Fibroblast of skin of left biceps (primary cell): Measurements from ENCODE around the gene EIF1AY.
A peak's percentile ranks its signal among the peaks of the same experiment; 100 is the strongest.
"Not testable (repeated sequence)": the region's sequence is repeated elsewhere in the genome, so short reads cannot be mapped to it uniquely, and the experiment has no call there.

ENCODE experiments used
- DNase-seq, 2 experiments: peaks; one replicate each; pipeline ENCODE4 v3.0.0-alpha.2; 2013; ENCODE audit warnings: low read depth in 2 of 2

The EIF1AY gene, protein sequence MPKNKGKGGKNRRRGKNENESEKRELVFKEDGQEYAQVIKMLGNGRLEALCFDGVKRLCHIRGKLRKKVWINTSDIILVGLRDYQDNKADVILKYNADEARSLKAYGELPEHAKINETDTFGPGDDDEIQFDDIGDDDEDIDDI

DNA sequence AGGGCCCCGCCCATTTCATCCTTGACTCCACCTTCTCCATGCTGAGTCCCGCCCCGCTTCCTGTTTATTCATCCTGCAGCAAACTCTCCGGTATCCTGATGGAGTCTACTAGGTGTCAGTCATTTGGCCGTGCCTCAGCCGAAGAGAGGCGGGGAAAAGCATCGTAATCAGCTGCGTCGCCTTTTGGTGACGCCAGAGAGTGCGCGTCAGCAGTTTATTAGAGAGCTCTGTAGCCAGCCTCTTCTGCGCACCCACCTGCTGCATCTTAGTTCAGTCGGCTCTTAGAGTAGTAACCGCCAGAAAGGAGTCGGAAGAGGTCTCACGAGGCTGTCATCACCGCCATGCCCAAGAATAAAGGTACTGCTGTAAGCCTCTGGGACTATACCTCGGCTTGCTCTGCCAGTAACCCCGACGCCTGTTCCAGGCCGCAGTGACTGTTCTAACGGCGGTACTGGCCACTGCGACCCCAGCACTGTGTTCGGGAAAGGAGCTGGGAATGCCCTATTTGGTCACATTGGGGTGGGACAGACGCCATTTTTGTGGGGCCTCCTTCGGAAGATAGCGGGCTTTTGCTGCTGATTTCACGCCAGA lies at the start of gene EIF1AY:
TSS of gene EIF1AY (plus strand) at position 246 of the 591 bp plus-strand sequence. CDS start at position 342, 96 bp downstream.
- peak; percentile 81 to 84 for DNase-seq

DNA sequence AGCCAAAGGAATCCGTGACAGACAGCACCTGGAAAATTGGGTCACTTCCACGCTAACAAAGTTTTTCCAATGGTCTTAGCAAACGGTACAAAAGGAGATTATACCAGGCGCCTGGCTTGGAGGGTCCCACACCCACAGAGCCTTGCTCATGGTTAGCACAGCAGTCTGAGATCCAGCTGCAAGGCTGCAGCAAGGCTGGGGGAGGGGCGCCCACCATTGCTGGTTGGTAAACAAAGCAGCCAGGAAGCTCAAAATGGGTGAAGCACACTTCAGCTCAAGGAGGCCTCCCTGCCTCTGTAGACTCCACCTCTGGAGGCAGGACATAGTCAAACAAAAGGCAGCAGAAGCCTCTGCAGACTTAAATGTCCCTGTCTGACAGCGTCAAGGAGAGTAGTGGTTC lies 47.1 kb upstream of the EIF1AY start:
- no peak for DNase-seq

DNA sequence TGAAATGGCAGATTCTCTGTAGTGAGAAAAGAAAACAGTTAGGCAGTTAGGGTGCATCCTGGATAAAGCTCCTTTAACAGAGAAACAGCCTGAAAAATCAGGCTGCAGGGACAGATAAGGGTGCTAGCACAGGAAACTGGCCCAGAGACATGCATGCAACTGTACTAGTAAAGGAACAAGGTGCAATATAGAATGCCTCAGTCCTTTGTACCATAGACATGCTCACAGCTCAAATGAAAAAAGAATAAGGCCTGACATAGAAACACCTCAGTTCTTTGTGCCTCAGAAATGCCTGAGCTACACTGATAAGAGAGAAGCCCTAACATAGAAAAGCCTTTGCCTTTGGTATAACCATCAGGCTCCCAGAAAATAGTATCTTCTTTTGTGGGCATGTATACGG lies 37.4 kb upstream of the EIF1AY start:
- no peak for DNase-seq

DNA sequence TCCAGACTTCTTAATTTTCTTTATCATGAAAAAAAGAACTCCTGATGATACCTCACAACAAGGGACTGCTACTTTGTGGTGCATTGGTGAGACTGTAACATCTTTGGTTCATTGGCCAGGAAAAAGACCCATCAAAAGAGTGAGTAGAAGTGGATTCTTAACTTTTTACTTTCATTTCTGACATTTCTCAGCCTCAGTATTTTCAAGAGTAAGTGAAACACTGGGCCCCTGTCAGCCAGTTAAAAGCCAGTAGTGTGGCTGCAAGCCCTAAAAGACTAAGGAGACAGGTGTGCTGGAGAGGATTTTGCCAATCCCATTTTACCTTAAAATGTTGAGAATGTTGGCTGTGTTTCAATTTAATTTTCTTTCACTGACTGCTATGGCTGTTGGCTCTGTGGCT lies 36.6 kb upstream of the EIF1AY start:
- DNase-seq, result no peak

DNA sequence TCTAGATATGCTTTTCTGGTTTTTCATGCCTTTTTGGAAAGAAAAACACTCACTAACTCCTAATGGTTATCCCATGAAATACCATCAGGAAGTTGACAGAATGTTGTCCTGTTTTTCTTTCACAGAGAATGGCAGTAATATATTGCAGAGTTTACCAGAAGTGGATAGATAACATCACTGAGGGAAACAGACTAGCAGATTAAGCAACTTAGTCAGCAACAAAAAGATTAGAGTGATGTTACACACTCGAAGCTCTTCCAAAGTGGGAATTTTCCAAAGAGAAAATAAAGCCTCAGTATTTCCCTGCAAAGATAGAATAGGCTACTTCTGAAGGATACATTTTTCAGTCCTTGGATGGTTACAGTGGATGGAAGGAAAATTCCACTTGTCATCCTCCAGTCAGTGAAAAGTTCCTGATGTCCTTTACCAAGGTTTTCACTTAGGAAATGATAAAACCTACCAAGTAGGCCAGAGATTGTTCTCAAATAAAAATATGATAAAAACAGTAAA lies 31.1 kb upstream of the EIF1AY start:
- no peak for DNase-seq

DNA sequence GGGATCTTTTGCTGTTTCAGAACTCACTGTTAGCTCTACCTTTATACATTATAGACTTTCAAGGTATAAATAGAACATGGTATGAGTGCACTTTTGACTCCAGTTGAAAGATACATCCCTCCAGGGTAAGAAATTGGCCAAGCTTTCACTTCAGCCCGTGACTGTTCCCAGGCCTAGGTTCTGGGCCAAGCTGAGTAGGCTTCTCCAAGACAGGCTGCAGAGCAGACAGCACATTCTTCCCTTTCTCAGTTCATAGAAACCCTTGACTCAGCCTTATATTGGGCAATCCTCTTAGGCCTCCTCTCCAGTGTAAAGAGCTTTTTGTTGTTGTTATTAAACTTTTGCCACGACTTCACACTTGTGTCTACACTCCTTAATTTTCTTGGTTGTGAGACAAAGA lies 29.5 kb upstream of the EIF1AY start:
- DNase-seq, result no peak

DNA sequence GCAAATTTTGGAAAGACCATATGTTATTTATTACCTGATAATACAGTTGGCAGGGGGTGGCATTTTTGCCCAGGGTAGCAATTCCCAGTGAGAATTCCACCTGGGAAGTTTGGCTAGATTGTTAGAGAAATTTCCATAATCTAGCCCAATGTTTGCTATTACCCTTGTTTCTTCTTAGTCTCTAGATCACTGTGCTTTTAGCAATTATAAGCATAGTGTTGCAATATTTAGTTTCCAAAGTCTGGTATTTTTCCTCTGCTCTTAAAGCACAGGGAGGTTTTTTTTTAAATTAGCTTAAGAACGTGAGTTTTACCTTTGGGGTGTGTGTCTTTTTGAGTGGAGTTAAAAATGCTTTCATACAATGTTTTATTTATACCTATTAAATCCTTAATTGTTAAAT lies 26.3 kb upstream of the EIF1AY start:
- DNase-seq, result no peak

DNA sequence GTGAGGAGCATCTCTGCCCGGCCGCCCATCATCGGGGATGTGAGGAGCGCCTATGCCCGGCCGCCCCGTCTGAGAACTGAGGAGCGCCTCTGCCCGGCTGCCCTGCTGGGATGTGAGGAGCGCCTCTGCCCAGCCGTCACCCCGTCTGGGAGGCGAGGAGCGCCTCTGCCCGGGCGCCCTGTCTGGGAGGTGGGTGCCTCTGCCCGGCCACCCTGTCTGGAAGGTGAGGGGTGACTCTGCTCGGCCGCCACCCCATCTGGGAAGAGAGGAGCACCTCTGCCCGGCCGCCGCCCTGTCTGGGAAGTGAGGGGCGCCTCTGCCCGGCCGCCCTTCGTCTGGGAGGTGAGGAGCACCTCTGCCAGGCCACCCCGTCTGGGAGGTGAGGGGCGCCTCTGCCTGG lies 23.7 kb upstream of the EIF1AY start:
- DNase-seq, result no peak

DNA sequence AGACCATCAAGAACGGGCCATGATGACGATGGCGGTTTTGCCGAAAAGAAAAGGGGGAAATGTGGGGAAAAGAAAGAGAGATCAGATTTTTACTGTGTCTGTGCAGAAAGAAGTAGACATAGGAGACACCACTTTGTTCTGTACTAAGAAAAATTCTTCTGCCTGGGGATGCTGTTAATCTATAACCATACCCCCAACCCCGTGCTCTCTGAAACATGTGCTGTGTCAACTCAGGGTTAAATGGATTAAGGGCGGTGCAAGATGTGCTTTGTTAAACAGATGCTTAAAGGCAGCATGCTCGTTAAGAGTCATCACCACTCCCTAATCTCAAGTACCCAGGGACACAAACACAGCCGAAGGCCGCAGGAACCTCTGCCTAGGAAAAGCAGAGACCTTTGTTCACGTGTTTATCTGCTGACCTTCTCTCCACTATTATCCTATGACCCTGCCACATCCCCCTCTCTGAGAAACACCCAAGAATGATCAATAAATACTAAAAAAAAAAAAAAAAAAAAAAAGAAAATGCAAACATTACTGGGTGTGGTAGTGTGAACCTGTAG lies 22.7 kb upstream of the EIF1AY start:
- DNase-seq, result not testable (repeated sequence)

DNA sequence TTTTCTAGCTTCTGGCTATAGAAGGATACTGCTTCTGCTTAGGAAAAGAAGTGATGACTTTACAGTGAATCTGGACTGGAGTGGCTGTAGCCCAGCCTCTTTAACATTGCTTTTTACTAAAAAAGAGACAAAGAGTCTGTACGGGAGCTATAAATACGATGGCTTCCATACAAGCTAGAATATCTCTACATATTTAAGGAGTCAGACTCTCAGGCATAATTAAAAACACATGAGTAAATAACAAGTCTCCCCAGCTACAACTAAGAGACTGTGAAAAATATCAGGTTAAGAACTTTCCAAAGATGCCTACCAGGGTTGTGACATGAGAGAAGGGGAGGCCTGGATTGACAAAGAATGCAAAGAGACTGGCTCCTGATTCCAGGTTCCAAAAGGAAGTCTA lies 19.8 kb upstream of the EIF1AY start:
- no peak for DNase-seq

DNA sequence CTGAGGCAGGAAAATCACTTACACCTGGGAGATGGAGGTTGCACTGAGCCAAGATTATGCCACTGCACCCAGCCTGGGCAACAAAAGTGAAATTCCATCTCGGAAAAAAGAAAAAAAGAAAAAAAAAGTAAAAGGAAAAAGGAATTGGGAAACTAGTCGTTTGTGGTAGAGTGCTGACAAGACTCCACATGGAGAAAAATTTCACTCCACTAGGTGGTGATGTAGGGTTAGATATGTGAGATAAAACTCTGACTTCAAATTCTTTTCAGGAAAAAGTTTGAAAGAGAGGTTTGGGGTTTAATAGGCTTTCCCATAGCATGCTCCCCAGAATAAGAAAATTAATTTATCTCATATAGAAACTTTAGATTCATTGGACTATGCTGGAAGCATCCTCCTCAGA lies 16.9 kb upstream of the EIF1AY start:
- no peak for DNase-seq

DNA sequence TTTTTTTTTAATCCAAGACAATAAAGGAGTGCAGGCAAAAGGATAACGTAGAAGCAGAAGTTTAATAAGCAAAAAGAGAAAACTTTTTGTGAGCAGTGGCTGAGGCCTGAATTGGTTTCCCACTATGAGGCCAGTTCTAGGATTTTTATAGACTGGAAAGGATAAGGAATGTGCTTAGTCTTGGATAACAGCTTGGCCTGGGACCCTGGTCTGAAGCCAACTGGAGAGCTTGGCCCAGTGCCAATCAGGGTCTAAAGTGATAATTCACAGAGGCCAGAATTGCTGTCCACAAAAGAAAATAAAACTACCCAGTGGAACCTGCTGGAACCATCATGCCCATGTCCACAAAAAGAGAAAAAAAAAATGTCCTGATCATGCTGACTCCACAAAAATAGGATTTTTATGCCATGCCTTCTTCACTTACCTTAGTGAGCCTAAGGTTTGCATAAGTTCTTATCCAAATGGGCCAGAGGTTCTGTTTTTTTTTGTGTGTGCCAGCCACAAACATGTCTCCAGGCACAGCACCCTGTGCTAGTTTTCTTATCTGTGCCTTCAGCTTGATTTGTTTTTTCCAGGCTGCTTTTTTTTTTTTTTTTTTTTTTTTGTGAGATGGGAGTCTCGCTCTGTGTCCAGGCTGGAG lies 15.6 kb upstream of the EIF1AY start:
- no peak for DNase-seq

DNA sequence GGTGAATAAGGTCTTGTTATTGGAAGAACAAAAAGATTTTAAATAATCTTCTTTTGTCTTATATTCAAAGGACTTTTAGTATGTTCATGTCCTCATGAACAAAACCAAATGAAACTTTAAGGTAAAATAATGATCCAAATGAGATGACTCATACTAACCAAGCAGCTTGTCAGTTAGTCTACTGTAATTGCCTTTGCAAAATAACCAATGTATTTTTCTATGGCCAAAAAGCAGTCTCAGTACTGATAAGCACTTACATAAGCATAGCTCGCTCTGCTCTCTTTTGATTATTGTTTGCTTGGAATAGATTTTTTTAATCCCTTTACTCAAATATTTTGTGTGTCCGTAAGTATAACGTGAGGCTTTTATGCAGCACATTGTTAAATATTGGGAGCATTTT lies 4.3 kb upstream of the EIF1AY start:
- DNase-seq, result no peak

DNA sequence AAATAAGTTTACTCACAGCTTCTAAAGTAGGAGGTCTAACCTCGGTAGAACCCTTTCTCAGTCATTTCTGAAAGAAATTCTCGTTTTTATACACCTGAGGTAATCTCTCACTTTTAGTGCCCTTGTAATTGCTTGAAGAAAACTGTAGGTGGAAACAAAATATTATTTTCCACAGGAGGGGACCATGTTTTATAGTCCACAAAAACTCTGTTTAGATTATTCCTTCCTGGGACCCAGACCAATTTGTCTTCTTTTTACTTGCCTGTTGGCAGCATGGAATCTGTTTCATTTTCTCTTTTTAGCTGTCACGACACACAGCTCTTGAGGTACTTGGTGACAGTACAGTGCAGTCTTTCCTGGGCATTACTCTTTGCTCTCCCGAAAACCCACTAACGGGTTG lies 930 bp downstream of the EIF1AY start:
- DNase-seq, result no peak

DNA sequence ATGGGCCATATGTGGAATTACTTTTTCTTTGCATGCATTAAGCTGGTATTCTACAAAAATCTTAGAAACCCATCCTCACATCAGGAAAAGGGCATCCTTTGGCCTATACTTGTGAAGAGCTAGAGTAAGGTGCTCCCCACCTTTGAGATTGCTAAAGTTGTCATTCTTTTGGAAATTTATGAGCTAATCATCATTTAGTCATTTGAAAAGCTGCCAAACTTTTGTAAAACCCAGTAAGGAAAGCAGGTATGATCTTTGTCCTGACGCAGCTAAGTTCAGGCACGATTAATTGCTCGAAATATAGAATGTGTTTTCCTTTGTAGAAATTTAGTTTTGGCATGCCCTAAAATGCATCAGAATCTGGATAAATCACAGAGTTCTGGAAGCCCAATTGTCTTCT lies 2.6 kb downstream of the EIF1AY start:
- DNase-seq, result no peak

DNA sequence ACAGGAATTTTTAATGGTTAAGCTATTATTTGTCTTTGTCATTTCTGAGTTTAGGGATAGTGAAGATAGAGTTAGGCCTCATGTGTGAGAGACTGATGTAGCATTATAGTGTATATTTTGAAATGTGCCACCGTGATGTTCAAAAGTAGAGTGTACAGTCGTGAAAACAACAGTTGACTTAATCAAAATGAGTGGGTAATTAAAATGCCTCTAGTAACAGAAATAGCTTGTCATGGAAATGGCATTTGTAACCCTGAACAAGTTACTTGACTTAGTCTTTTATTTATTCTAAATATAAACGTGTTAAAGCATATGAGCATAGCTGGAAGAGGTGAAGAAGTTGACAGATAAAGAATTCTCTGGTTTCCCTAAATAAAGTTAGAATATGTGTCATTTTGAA lies 6.1 kb downstream of the EIF1AY start:
- DNase-seq, result no peak

DNA sequence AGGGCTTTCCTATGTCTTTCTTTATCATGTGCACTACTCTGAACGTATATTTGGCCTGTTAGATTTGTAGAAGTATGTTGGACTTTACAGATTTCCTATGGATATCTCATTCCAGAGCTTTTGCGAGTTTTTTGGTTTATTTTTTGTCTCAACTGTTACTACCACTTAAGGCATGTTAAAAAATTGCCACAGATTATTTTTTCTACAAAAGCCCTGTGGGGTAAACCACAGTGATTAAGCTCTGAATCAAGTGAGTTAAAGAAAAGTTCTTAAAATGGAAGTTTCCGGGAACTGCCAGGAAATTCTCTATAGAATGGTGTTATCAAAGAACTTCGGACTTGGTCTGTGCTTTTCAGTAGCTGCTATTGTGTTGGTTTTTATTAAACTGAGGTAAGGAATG lies 10.6 kb downstream of the EIF1AY start:
- DNase-seq, result no peak
